WTC11 (cell line): Measurements from ENCODE around the gene TAPBP.

Experiments used
- ELF4 ChIP-seq: sonication (generic); formaldehyde crosslinking; IDR thresholded peaks from 2 replicates; pipeline ENCODE4 v1.8.1; 2022; ENCODE audit warnings: low read depth, mild to moderate bottlenecking, moderate library complexity, missing genetic modification reagents
- FOXJ3 ChIP-seq: sonication (generic); formaldehyde crosslinking; IDR thresholded peaks from 2 replicates; pipeline ENCODE4 v1.9.0; 2021; ENCODE audit warnings: missing genetic modification reagents, mild to moderate bottlenecking, borderline replicate concordance
- RELA ChIP-seq: sonication (generic); formaldehyde crosslinking; IDR thresholded peaks from 2 replicates; pipeline ENCODE4 v1.8.1; 2022; ENCODE audit warnings: missing genetic modification reagents, mild to moderate bottlenecking, borderline replicate concordance
- SP1 ChIP-seq: sonication (generic); formaldehyde crosslinking; conservative IDR thresholded peaks from 2 replicates; pipeline ENCODE4 v1.8.1; 2022; ENCODE audit warnings: missing genetic modification reagents
- ZNF416 ChIP-seq: fragments of 250-450 bp; sonication (Bioruptor Pico); IDR thresholded peaks from 2 replicates; pipeline ENCODE4 v1.9.0; 2021; ENCODE audit warnings: mild to moderate bottlenecking, inconsistent platforms
- TF ChIP-seq, protein P1 (sequence below): fragments of 200-600 bp; IDR thresholded peaks from 2 replicates; pipeline ENCODE4 v1.8.0; 2022; ENCODE audit warnings: antibody characterized with exemption
- TF ChIP-seq, protein P2 (sequence below): sonication (generic); formaldehyde crosslinking; conservative IDR thresholded peaks from 2 replicates; pipeline ENCODE4 v1.8.1; 2022; ENCODE audit warnings: mild to moderate bottlenecking, missing genetic modification reagents
- TF ChIP-seq, protein P3 (sequence below): sonication (generic); formaldehyde crosslinking; IDR thresholded peaks from 2 replicates; pipeline ENCODE4 v1.8.1; 2023; ENCODE audit warnings: mild to moderate bottlenecking, missing genetic modification reagents
- TF ChIP-seq, protein P4 (sequence below): sonication (generic); formaldehyde crosslinking; IDR thresholded peaks from 2 replicates; pipeline ENCODE4 v1.8.1; 2023; ENCODE audit warnings: mild to moderate bottlenecking, missing genetic modification reagents
- TF ChIP-seq, protein P5 (sequence below): sonication (generic); formaldehyde crosslinking; IDR thresholded peaks from 2 replicates; pipeline ENCODE4 v1.8.1; 2023; ENCODE audit warnings: mild to moderate bottlenecking, missing genetic modification reagents, borderline replicate concordance
- TF ChIP-seq, protein P6 (sequence below): sonication (generic); formaldehyde crosslinking; IDR thresholded peaks from 2 replicates; pipeline ENCODE4 v1.8.0; 2022; ENCODE audit warnings: mild to moderate bottlenecking, missing genetic modification reagents
- TF ChIP-seq, protein P7 (sequence below): sonication (generic); formaldehyde crosslinking; IDR thresholded peaks from 2 replicates; pipeline ENCODE4 v1.8.1; 2022; ENCODE audit warnings: low read depth, mild to moderate bottlenecking, moderate library complexity, missing genetic modification reagents, borderline replicate concordance

DNA sequence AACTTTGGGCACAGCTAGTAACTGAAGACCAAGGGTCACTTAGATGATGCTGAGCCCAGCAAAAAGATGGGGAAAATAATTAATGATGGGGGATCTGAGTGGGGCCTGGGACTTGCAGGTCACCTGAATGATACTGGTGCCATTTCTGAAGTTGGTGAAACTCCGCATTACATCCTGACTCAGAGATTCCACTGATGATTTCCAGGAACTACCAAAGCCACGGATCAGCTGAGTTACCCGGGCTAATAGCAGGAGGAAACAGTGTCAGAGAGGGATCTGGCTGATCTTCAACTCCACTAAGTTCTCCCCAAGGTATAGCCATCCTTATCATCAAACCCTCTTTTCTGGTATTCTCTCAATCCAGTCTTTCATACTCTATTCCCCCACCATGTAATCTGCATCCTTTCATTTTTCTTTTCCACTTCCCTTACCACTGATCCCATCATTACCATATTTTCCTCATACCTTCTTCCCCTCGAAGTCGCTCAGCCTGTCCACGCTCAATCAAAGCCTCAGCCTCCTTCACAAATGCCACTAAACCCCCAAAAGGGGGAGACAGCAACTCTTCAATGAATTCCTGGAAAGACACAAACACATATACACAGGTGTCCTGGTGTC, 62.4 kb downstream of the TAPBP start:
- TF ChIP-seq, protein P1, sequence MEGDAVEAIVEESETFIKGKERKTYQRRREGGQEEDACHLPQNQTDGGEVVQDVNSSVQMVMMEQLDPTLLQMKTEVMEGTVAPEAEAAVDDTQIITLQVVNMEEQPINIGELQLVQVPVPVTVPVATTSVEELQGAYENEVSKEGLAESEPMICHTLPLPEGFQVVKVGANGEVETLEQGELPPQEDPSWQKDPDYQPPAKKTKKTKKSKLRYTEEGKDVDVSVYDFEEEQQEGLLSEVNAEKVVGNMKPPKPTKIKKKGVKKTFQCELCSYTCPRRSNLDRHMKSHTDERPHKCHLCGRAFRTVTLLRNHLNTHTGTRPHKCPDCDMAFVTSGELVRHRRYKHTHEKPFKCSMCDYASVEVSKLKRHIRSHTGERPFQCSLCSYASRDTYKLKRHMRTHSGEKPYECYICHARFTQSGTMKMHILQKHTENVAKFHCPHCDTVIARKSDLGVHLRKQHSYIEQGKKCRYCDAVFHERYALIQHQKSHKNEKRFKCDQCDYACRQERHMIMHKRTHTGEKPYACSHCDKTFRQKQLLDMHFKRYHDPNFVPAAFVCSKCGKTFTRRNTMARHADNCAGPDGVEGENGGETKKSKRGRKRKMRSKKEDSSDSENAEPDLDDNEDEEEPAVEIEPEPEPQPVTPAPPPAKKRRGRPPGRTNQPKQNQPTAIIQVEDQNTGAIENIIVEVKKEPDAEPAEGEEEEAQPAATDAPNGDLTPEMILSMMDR, result no peak
- no peak for TF ChIP-seq SP1 (CRISPR knock-in tag)
- TF ChIP-seq ELF4, result no peak
- TF ChIP-seq FOXJ3 (CRISPR knock-in tag), result no peak
- TF ChIP-seq, protein P2, sequence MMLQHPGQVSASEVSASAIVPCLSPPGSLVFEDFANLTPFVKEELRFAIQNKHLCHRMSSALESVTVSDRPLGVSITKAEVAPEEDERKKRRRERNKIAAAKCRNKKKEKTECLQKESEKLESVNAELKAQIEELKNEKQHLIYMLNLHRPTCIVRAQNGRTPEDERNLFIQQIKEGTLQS (CRISPR knock-in tag), result no peak
- TF ChIP-seq, protein P3, sequence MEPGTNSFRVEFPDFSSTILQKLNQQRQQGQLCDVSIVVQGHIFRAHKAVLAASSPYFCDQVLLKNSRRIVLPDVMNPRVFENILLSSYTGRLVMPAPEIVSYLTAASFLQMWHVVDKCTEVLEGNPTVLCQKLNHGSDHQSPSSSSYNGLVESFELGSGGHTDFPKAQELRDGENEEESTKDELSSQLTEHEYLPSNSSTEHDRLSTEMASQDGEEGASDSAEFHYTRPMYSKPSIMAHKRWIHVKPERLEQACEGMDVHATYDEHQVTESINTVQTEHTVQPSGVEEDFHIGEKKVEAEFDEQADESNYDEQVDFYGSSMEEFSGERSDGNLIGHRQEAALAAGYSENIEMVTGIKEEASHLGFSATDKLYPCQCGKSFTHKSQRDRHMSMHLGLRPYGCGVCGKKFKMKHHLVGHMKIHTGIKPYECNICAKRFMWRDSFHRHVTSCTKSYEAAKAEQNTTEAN (CRISPR knock-in tag), result no peak
- TF ChIP-seq, protein P4, sequence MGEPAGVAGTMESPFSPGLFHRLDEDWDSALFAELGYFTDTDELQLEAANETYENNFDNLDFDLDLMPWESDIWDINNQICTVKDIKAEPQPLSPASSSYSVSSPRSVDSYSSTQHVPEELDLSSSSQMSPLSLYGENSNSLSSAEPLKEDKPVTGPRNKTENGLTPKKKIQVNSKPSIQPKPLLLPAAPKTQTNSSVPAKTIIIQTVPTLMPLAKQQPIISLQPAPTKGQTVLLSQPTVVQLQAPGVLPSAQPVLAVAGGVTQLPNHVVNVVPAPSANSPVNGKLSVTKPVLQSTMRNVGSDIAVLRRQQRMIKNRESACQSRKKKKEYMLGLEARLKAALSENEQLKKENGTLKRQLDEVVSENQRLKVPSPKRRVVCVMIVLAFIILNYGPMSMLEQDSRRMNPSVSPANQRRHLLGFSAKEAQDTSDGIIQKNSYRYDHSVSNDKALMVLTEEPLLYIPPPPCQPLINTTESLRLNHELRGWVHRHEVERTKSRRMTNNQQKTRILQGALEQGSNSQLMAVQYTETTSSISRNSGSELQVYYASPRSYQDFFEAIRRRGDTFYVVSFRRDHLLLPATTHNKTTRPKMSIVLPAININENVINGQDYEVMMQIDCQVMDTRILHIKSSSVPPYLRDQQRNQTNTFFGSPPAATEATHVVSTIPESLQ, result no peak
- TF ChIP-seq, protein P5, sequence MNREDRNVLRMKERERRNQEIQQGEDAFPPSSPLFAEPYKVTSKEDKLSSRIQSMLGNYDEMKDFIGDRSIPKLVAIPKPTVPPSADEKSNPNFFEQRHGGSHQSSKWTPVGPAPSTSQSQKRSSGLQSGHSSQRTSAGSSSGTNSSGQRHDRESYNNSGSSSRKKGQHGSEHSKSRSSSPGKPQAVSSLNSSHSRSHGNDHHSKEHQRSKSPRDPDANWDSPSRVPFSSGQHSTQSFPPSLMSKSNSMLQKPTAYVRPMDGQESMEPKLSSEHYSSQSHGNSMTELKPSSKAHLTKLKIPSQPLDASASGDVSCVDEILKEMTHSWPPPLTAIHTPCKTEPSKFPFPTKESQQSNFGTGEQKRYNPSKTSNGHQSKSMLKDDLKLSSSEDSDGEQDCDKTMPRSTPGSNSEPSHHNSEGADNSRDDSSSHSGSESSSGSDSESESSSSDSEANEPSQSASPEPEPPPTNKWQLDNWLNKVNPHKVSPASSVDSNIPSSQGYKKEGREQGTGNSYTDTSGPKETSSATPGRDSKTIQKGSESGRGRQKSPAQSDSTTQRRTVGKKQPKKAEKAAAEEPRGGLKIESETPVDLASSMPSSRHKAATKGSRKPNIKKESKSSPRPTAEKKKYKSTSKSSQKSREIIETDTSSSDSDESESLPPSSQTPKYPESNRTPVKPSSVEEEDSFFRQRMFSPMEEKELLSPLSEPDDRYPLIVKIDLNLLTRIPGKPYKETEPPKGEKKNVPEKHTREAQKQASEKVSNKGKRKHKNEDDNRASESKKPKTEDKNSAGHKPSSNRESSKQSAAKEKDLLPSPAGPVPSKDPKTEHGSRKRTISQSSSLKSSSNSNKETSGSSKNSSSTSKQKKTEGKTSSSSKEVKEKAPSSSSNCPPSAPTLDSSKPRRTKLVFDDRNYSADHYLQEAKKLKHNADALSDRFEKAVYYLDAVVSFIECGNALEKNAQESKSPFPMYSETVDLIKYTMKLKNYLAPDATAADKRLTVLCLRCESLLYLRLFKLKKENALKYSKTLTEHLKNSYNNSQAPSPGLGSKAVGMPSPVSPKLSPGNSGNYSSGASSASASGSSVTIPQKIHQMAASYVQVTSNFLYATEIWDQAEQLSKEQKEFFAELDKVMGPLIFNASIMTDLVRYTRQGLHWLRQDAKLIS (CRISPR knock-in tag), result no peak
- TF ChIP-seq, protein P6, sequence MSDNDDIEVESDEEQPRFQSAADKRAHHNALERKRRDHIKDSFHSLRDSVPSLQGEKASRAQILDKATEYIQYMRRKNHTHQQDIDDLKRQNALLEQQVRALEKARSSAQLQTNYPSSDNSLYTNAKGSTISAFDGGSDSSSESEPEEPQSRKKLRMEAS, result no peak
- no peak for TF ChIP-seq ZNF416
- TF ChIP-seq, protein P7, sequence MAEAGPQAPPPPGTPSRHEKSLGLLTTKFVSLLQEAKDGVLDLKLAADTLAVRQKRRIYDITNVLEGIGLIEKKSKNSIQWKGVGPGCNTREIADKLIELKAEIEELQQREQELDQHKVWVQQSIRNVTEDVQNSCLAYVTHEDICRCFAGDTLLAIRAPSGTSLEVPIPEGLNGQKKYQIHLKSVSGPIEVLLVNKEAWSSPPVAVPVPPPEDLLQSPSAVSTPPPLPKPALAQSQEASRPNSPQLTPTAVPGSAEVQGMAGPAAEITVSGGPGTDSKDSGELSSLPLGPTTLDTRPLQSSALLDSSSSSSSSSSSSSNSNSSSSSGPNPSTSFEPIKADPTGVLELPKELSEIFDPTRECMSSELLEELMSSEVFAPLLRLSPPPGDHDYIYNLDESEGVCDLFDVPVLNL (CRISPR knock-in tag), result no peak
- TF ChIP-seq RELA (CRISPR knock-in tag), result no peak
